CD14-positive monocyte (primary cell): ENCODE measurements around the gene GPAT3. TPM values are rescaled to one million over a fixed set of nuclear protein-coding genes. Genes with fewer than 3 reads are reported as not detected.

ENCODE experiments used
- DNase-seq, 3 donors: peaks; one replicate each; pipeline ENCODE4 v3.0.0-alpha.2; 2011 to 2022
- H2AFZ ChIP-seq: 2 replicates; pipeline ENCODE4 v1.6.0; 2012; ENCODE audit warnings: mild to moderate bottlenecking, low read depth, low read length, inconsistent platforms; ENCODE audit not compliant: insufficient read depth, poor library complexity, severe bottlenecking
- H3K27ac ChIP-seq, 2 donors: 1 replicate in 1 of 2; 2 replicates in 1 of 2; pipeline ENCODE4 v1.5.1; 2012 to 2013; ENCODE audit warnings: low read length in 2 of 2, control low read depth in 1 of 2, inconsistent platforms in 1 of 2, low read depth in 1 of 2, mild to moderate bottlenecking in 1 of 2
- H3K27me3 ChIP-seq, 2 donors: one replicate each; pipeline versions ENCODE4 v1.6.0 to v1.6.1; 2011 to 2013; ENCODE audit warnings: low read length in 2 of 2; ENCODE audit not compliant: control insufficient read depth in 2 of 2, insufficient read depth in 2 of 2
- H3K36me3 ChIP-seq, 2 donors: replicated peaks in 1 of 2; 1 replicate in 1 of 2; 2 replicates in 1 of 2; pipeline versions ENCODE4 v1.5.1 to v1.6.1; 2012 to 2013; ENCODE audit warnings: low read length in 2 of 2, control low read depth in 1 of 2, inconsistent platforms in 1 of 2, mild to moderate bottlenecking in 1 of 2; ENCODE audit not compliant: insufficient read depth in 2 of 2, control insufficient read depth in 1 of 2
- H3K4me1 ChIP-seq, 2 donors: 1 replicate in 1 of 2; 2 replicates in 1 of 2; pipeline versions ENCODE4 v1.5.1 to v1.6.1; 2012 to 2013; ENCODE audit warnings: low read length in 2 of 2, control low read depth in 1 of 2, inconsistent platforms in 1 of 2, mild to moderate bottlenecking in 1 of 2, moderate library complexity in 1 of 2; ENCODE audit not compliant: insufficient read depth in 2 of 2, control insufficient read depth in 1 of 2
- H3K4me2 ChIP-seq: replicated peaks from 2 replicates; pipeline ENCODE3; 2012; ENCODE audit warnings: low read length, moderate library complexity, mild to moderate bottlenecking; ENCODE audit not compliant: poor library complexity, severe bottlenecking; ENCODE audit errors: extremely low read depth
- H3K4me3 ChIP-seq, 3 experiments: fragments of 200-600 bp in 1 of 3; sonication (generic) in 1 of 3; replicated peaks in 1 of 3; 1 replicate in 2 of 3; 2 replicates in 1 of 3; pipeline ENCODE4 v1.5.1; 2011 to 2013; ENCODE audit warnings: low read length in 3 of 3, mild to moderate bottlenecking in 3 of 3, control low read depth in 2 of 3, low read depth in 2 of 3, inconsistent platforms in 1 of 3, moderate library complexity in 1 of 3
- H3K79me2 ChIP-seq: 2 replicates; pipeline ENCODE4 v1.6.0; 2012; ENCODE audit warnings: mild to moderate bottlenecking, control low read depth, inconsistent platforms, low read length, moderate library complexity; ENCODE audit not compliant: insufficient read depth
- H3K9ac ChIP-seq: 2 replicates; pipeline ENCODE4 v1.6.0; 2017; ENCODE audit warnings: low read length, mild to moderate bottlenecking; ENCODE audit not compliant: insufficient read depth, poor library complexity, severe bottlenecking
- H3K9me3 ChIP-seq, 2 donors: replicated peaks in 1 of 2; 1 replicate in 1 of 2; 2 replicates in 1 of 2; pipeline versions ENCODE4 v1.5.1 to v1.6.1; 2012 to 2013; ENCODE audit warnings: low read length in 2 of 2, control low read depth in 1 of 2; ENCODE audit not compliant: control insufficient read depth in 1 of 2, insufficient read depth in 1 of 2
- H4K20me1 ChIP-seq: 2 replicates; pipeline ENCODE4 v1.6.0; 2012; ENCODE audit warnings: mild to moderate bottlenecking, low read length, control low read depth, moderate library complexity; ENCODE audit not compliant: insufficient read depth
- H3K27ac Mint-ChIP-seq, 7 donors: one replicate each; pipeline ENCODE4 v1.8.0; 2020; ENCODE audit warnings: mild to moderate bottlenecking in 7 of 7, mixed read lengths in 7 of 7, moderate library complexity in 6 of 7, inconsistent platforms in 2 of 7
- H3K27me3 Mint-ChIP-seq, 3 donors: one replicate each; pipeline ENCODE4 v1.8.0; 2021 to 2022; ENCODE audit warnings: low read depth in 3 of 3, mild to moderate bottlenecking in 3 of 3, mixed read lengths in 3 of 3, moderate library complexity in 3 of 3, inconsistent platforms in 1 of 3
- H3K36me3 Mint-ChIP-seq, 2 donors: one replicate each; pipeline ENCODE4 v1.8.0; 2020; ENCODE audit warnings: mixed read lengths in 2 of 2, inconsistent platforms in 1 of 2, mild to moderate bottlenecking in 1 of 2
- H3K4me1 Mint-ChIP-seq: one replicate; pipeline ENCODE4 v1.8.0; 2020; ENCODE audit warnings: mild to moderate bottlenecking, mixed read lengths
- H3K4me3 Mint-ChIP-seq, 2 donors: one replicate each; pipeline ENCODE4 v1.8.0; 2020; ENCODE audit warnings: mild to moderate bottlenecking in 2 of 2, mixed read lengths in 2 of 2, moderate library complexity in 1 of 2
- H3K9me3 Mint-ChIP-seq, 7 donors: one replicate each; pipeline ENCODE4 v1.8.0; 2020 to 2022; ENCODE audit warnings: mixed read lengths in 7 of 7, mild to moderate bottlenecking in 6 of 7, moderate library complexity in 6 of 7, inconsistent platforms in 2 of 7
- CTCF ChIP-seq: fragments of 200-600 bp; IDR thresholded peaks from one replicate; pipeline ENCODE4 v1.8.0; 2022; ENCODE audit warnings: antibody characterized with exemption, mild to moderate bottlenecking
- WGBS: methylation state at CpG from one replicate; pipeline ENCODE4 v1.1.5; 2013; ENCODE audit warnings: missing lambda C conversion rate; ENCODE audit not compliant: insufficient coverage; 5-methylcytosine and 5-hydroxymethylcytosine counted together
- intact Hi-C, 2 donors: fragments of 100-400 bp; cut with micrococcal nuclease; formaldehyde crosslinking; loops; one replicate each; pipeline versions ENCODE4 v1.15.0 to v1.15.1; 2023
- polyA plus RNA-seq, 3 donors: library from polyadenylated mRNA; depleted of rRNA in 1 of 3; unstranded in 2 of 3; stranded (reverse) in 1 of 3; fragments of 300-500 nt in 2 of 3; fragments of >200 nt in 1 of 3; fragmentation: Illumina TruSeq in 2 of 3; gene quantifications; 1 replicate in 2 of 3; 2 replicates in 1 of 3; pipeline ENCODE4 v1.2.3, GENCODE V29; 2012 to 2021

The GPAT3 gene
- polyA plus RNA-seq, 3 donors, result 20.9 to 46.2 (median 44.2) TPM

GRCh38 chr4:83625821-83626220, 89.9 kb downstream of the GPAT3 start:
- H3K9ac ChIP-seq, result no peak overlapping the region
- Mint-ChIP-seq H3K27me3 (peaks cover 1 to 6% (median 1%) of the 10 kb centered on the region in 3 donors), H3K4me1 (peaks cover 22% of the 10 kb centered on the region), H3K9me3 (peaks cover 21 to 33% (median 28%) of the 10 kb centered on the region in 7 donors), H3K4me3 (no peak overlapping the region), H3K27ac (no peak overlapping the region), H3K36me3 (peaks cover 5 to 11% of the 10 kb centered on the region in 2 donors)
- H4K20me1 ChIP-seq, result no peaks in the 10 kb centered on the region
- no peaks in the 10 kb centered on the region for H3K27me3 ChIP-seq
- H3K4me3 ChIP-seq, result no peak overlapping the region
- peaks cover 22 to 24% of the 10 kb centered on the region in 2 donors for H3K9me3 ChIP-seq
- DNase-seq, result no peak
- no peak for TF ChIP-seq CTCF
- H3K36me3 ChIP-seq, result no peaks in the 10 kb centered on the region
- H3K4me2 ChIP-seq, result no peak overlapping the region
- peaks cover 14 to 16% of the 10 kb centered on the region in 2 donors for H3K4me1 ChIP-seq
- H3K79me2 ChIP-seq, result no peaks in the 10 kb centered on the region
- intact Hi-C loops, result no loop called here
- WGBS, result no CpG with 5 or more reads among the region's 1 CpG
- H2AFZ ChIP-seq, result no peak overlapping the region
- no peak overlapping the region for H3K27ac ChIP-seq

DNA sequence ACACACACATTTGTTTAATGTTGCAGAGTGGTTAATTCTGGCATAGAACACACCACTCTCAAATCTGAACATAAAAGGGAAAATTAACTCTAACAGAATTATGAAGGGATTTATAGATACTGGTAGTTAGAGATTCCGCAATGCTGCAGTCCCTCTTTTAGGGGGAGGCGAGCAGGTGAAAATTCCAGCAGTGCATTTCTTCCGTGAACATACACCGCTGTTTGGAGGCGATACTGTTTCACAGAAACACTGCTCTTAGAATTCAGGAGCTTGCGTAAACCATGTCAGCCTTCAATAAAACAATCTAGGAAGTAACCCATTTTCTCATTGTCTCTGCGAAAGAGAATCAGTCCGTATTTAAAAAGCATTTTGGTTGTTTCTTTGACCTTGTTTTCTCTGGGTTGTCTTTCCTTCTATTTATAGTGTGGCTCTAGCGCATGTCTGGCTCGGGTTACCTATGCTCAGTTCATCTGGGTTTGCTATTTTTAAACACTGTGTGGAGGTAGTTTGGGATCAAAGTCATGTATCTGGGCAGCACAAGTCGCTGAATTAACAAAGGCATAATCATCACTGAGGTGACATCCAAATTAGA, 90.4 kb downstream of the GPAT3 start:
- Histone ChIP-seq H3K4me3 (no peak overlapping the region), H3K27me3 (no peaks in the 10 kb centered on the region), H3K27ac (no peak overlapping the region), H3K4me2 (no peak overlapping the region), H3K79me2 (no peaks in the 10 kb centered on the region), H3K9me3 (peaks cover 19 to 20% of the 10 kb centered on the region in 2 donors), H3K36me3 (no peaks in the 10 kb centered on the region), H3K4me1 (peaks cover 16 to 20% of the 10 kb centered on the region in 2 donors), H4K20me1 (no peaks in the 10 kb centered on the region), H2AFZ (no peak overlapping the region), H3K9ac (no peak overlapping the region)
- Mint-ChIP-seq H3K27ac (no peak overlapping the region), H3K36me3 (peaks cover 3 to 7% of the 10 kb centered on the region in 2 donors), H3K27me3 (peaks cover 1 to 6% (median 1%) of the 10 kb centered on the region in 3 donors), H3K4me1 (peaks cover 25% of the 10 kb centered on the region), H3K4me3 (no peak overlapping the region), H3K9me3 (peaks cover 18 to 27% (median 24%) of the 10 kb centered on the region in 7 donors)
- 96% methylated on average over 4 of the region's 11 CpGs for WGBS
- intact Hi-C loops, result no loop called here
- no peak for DNase-seq
- TF ChIP-seq CTCF, result no peak
